ENCODE data around the gene FANCF.
A peak's percentile ranks its signal among the peaks of the same experiment; 100 is the strongest.

FANCF gene

DNA sequence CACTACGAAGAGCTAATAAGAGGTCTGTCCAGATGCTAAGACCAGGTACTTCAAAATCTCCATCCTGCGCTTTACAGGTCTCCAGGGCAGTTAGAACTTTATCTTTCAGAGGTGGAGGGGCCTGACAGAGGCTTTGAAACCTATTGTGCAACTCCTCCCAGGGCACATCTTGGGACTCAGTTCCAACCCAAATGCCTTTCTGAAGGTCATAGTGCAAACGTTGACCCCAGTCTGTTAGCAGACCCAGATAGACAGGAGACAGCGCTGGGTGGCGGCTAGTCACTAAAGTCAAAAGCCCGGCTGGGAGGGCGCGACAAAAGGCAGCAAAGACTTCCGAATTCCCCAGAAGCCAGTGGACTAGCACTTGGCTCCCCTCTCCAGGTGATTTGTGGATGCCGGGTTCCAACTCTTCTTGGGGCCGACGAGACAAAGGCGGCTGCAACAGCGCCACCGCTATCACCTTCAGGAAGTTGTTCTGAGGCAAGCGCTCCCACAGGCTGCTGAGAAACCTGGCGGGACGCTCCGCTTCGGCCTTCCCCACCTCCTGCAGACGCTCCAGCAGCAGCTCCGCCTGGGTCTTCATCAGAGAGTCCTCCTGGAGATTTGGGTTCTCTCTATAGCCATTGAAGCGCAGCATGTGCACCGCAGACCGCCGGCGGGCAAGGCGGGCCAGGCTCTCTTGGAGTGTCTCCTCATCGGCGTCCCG lies 728 bp downstream of the FANCF start:
- peak; percentile 29 to 50 for DNase-seq (ENCODE audit: low read depth in 2 of 2)

DNA sequence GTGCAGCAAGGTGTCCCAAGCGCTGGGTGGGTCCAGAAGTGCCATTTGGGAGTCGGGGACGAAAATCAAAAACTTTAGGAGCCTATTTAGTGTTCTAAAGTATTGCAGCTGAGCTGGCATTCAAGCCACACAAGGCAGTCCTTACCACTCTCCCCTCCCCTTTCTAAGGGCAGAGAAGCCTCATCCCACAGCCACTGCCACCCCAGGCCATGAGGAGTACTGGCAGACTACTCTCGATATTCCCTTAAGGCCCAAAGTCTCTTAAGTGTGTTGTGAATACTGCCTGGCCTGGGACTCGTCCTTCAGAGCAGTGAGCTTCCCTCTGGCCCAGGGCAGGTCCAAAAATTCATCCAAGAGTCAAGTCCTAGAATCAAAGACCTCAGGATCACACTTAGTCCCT lies 7.8 kb downstream of the FANCF start:
- no peak for DNase-seq (ENCODE audit: low read depth in 2 of 2)

DNA sequence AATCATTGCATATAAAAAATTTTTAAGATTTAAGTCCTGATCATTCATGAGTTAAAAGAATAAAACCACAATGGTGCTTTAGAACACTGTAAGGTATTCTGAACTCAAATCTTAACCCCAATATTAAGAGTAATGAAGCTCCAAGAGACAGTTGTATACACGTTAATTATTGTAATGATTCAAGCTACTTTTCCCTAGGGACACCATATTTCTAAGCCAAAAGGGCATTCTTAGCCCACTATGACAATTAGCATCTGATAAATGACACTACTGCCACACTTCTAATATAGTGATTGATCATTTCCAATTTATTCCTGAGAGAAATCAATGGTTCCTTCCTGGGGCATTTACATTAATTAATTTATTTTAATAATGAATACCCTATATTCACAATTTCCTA lies 21.7 kb downstream of the FANCF start:
- DNase-seq (ENCODE audit: low read depth in 2 of 2) = no peak

DNA sequence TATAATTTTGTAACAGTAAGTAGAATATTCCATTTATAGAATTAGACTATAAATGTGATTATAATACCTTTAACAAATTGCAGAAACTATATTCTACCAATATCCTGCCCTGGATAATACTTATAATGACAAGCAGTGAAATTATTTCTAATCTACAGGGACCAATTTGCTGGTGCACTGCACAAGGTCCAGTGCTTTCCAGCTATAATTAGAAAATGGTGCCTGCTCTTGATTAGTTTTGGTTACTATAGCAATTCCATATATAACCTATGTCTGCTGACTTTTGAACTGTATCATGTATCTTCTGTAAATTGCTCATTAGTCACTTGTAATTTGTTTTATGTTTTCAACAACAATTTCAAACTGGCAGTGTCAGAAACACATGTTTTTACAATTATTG lies 23.1 kb downstream of the FANCF start:
- no peak for DNase-seq (ENCODE audit: low read depth in 2 of 2)

DNA sequence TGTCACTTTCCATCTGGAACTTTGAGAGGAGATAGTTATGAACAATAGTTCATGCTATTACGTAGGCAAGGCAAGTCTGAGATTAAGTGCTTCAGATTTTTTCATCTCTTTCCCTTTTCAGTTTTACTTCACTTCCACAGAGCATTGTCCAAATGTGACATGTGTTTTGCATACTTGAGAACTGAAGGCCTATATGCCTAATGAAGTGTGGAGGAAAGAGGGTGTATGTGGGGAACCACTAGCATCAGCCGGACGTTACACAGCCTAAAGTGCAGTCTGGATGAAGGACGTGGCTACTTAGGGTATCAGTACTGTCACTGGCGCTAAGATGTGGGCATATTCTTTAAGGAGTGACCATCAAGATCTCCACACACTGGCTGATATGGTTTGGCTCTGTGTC lies 26.2 kb downstream of the FANCF start:
- no peak for DNase-seq (ENCODE audit: low read depth in 2 of 2)

DNA sequence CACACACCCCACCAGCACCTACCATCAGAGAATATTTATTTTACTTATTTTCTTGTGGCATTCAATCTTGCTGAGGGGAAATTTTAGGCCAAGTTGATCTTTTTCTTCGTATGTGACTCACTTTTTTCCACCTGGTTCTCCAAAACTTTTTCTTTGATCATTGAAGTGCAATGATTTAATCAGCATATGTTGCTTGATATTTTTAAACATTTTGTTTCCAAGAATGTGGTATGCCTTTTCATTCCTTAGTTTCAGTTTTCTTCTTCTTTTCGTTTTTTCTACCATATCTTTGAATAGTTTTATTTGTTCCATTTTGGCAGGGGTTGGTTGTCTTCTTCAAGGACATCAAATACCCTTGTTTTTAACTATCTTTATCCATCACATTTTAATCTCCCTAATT lies 28.6 kb downstream of the FANCF start:
- no peak for DNase-seq (ENCODE audit: low read depth in 2 of 2)

DNA sequence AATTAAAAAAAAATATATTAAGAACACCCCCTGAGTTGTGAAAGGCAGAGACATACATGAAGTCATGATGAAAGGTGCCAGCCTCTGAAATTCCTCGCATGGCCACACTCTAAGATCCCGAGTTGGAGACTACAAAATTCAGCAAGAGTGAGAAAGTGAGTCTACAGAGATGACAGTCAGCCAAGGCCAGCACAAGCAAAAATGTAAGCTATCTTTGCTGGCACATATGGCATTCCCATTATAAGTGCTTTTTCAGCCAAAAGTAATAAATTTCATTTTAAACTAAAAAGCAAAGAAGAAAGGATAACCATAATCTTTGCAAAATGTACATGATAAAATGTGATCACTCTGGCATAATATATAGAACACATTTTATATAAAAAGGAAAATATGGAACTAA lies 40.6 kb downstream of the FANCF start:
- no peak for DNase-seq (ENCODE audit: low read depth in 2 of 2)

DNA sequence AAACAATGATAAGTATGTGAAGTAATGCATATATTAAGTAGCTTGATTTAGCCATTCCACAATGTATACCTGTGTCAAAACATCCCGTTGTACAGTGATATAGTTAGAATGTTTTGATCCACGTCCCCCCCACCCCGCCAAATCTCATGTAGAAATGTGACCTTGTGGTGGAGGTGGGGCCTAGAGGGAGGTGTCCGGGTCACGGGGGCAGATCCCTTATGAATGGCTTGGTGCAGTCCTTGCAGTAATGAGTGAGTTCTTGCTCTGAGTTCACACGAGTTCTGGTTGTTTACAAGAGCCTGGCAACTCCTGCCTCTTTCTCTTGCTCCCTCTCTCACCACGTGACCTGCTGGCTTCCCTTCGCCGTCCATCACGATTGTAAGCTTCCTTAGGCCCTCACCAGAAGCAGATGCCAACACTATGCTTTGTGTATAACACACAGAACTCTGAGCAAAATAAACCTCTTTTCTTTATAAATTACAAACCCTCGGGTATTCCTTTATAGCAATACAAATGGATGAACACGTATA lies 41.6 kb downstream of the FANCF start:
- DNase-seq (ENCODE audit: low read depth in 2 of 2) = no peak

DNA sequence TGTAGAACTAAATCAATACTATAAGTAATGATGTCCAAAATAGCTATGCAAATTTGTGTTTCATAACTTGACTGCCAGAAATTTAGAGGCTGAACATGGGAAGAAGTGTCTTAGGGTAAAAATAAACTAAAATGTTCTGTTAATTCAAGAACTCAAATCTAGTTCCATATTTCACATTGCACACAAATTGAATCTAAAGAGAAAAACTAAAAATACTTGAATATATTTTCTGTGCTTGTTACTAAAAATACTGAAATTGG lies 43.5 kb downstream of the FANCF start:
- DNase-seq (ENCODE audit: low read depth in 2 of 2) = no peak

DNA sequence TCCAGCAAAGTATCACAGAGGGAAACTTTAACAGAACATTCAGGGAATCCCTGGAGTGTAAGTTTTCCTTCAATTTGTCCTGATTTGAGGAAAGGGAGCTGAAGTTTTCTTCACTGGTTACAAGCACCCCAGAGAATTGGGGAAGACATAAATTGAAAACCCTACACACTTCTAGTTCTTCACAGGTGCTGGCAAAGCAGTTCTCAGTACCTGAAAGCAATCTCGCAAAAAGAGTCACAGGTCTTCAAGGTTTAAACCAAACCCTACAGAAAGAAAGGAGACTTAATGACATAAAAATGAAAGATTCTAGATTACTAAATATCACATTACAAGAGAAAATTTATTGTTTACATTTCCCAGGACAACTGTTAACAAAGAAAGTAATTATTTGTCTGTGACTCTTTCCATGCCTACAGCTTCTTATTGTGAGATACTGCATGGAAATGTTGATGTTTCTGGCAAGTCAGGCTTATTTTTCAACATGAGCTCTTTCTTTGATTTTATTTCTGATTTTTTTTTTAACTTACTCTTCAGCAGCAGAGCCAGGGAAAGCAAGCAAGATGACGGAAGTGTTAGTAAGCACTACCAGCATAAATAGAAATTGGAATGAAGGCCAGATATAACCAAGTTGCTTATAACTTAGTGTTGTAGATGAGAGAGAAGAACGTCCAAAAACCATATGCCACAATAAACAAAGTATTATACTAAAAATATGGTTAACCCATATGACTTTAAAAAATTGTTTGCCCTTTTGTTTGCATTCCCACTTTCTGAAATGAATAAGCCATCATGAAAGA lies 44.1 kb downstream of the FANCF start:
- DNase-seq (ENCODE audit: low read depth in 2 of 2) = no peak

DNA sequence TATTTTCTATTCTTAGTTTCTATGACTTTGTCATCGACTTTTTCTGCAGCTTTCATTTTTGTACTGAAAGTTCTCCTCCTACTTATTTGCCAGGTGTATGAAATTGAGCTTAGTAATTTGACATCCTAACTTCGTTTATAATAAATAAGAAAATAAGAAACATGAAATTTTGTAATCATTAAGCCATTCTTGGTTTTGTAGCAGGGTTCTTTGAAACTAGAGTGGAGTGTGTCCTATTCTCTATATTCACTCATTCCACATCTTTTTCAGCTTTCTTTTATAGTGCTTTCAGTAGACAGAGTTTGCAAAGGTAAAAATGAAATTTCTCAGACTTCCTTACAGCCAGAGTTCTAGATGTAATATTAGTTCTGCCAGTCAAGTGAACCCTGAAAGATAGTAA lies 47.8 kb downstream of the FANCF start:
- no peak for DNase-seq (ENCODE audit: low read depth in 2 of 2)
